HG02763 (cell line): ENCODE measurements around the gene CD5L.
A peak's percentile ranks its signal among the peaks of the same experiment; 100 is the strongest.

Experiments used
- ATAC-seq: cut with Tn5 transposase; IDR thresholded peaks from one replicate; pipeline ENCODE4 v1.9.1; 2021; ENCODE audit warnings: mild to moderate bottlenecking, moderate library complexity; ENCODE audit not compliant: unreplicated experiment

Gene CD5L

GRCh38 chr1:157819215-157819614, 22.4 kb downstream of the CD5L start:
- ATAC-seq = no peak

- no peak for ATAC-seq
These were observed 28.3 kb downstream of the CD5L start for GRCh38 chr1:157813269-157813668.

- peak; percentile 89 for ATAC-seq
These were observed 35.0 kb downstream of the CD5L start for GRCh38 chr1:157806431-157807149.

GRCh38 chr1:157803851-157804250, 37.8 kb downstream of the CD5L start:
- no peak for ATAC-seq

GRCh38 chr1:157799996-157800395, 41.6 kb downstream of the CD5L start:
- no peak for ATAC-seq

- ATAC-seq = no peak
These were observed 43.4 kb downstream of the CD5L start for GRCh38 chr1:157798211-157798610.

GRCh38 chr1:157785248-157785647, 56.4 kb downstream of the CD5L start:
- no peak for ATAC-seq

- no peak for ATAC-seq
These were observed 56.8 kb downstream of the CD5L start for GRCh38 chr1:157784801-157785200.

GRCh38 chr1:157782931-157783330, 58.7 kb downstream of the CD5L start:
- ATAC-seq = no peak

GRCh38 chr1:157781048-157781447, 60.6 kb downstream of the CD5L start:
- ATAC-seq = peak; percentile 65
